Measurements from ENCODE around the gene PLXNA1.

DNA sequence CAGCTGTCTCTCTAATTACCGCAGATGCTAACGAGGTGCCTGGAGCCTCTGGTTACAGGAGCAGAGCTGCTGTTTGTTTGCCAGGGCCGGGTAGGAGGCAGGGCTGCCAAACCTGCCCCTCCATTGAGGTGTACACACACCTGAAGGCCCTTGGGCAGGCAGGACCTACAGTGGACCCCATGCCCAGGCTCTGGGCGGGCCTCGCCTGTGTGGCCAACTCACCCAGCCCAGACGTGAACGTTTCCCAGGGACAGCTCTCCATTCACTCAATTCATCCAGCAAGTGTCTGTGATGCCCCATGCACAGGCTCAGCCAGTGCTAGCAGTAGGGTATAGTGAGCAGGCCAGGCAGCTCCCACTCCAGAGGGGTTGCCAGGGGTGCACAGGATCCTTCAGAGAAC is 43.7 kb downstream of the PLXNA1 start:
- TF ChIP-seq EZH2 (IDR thresholded peaks at IDR 0.05; ENCODE audit: borderline replicate concordance, insufficient read depth, low read length, poor library complexity, severe bottlenecking) (no peak), MXI1 (conservative IDR thresholded peaks at IDR 0.05; ENCODE audit: poor library complexity, severe bottlenecking) (no peak)
- TF ChIP-seq, protein P1, sequence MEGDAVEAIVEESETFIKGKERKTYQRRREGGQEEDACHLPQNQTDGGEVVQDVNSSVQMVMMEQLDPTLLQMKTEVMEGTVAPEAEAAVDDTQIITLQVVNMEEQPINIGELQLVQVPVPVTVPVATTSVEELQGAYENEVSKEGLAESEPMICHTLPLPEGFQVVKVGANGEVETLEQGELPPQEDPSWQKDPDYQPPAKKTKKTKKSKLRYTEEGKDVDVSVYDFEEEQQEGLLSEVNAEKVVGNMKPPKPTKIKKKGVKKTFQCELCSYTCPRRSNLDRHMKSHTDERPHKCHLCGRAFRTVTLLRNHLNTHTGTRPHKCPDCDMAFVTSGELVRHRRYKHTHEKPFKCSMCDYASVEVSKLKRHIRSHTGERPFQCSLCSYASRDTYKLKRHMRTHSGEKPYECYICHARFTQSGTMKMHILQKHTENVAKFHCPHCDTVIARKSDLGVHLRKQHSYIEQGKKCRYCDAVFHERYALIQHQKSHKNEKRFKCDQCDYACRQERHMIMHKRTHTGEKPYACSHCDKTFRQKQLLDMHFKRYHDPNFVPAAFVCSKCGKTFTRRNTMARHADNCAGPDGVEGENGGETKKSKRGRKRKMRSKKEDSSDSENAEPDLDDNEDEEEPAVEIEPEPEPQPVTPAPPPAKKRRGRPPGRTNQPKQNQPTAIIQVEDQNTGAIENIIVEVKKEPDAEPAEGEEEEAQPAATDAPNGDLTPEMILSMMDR (IDR thresholded peaks at IDR 0.05; ENCODE audit: poor library complexity, severe bottlenecking): no peak
